Kidney (tissue), 14 donors: Measurements from ENCODE around the gene OSBPL10. TPM values are rescaled to one million over a fixed set of nuclear protein-coding genes. Genes with fewer than 3 reads are reported as not detected.

Experiments
- DNase-seq, 5 donors: peaks; one replicate each; pipeline ENCODE4 v3.0.0-alpha.2; 2013 to 2020
- FAIRE-seq: peaks from 2 replicates; lab custom pipeline; 2012; peaks lifted over from hg19 to GRCh38; lab: Jason Lieb, UNC
- H3K27ac ChIP-seq, 2 donors: one replicate each; pipeline ENCODE4 v1.7.0; 2013; ENCODE audit warnings: low read depth in 2 of 2, low read length in 2 of 2, inconsistent platforms in 1 of 2
- H3K27me3 ChIP-seq: one replicate; pipeline ENCODE4 v1.7.1; 2013; ENCODE audit warnings: low read length, inconsistent platforms; ENCODE audit not compliant: control insufficient read depth, insufficient read depth
- H3K36me3 ChIP-seq, 3 donors: one replicate each; pipeline versions ENCODE4 v1.7.0 to v1.7.1; 2013; ENCODE audit warnings: low read length in 3 of 3, control low read depth in 1 of 3, inconsistent platforms in 1 of 3; ENCODE audit not compliant: insufficient read depth in 3 of 3, control insufficient read depth in 2 of 3
- H3K4me1 ChIP-seq, 3 donors: one replicate each; pipeline versions ENCODE4 v1.7.0 to v1.7.1; 2013; ENCODE audit warnings: low read length in 3 of 3, inconsistent platforms in 1 of 3, low read depth in 1 of 3; ENCODE audit not compliant: control insufficient read depth in 2 of 3, insufficient read depth in 2 of 3
- H3K4me3 ChIP-seq, 3 donors: one replicate each; pipeline versions ENCODE4 v1.7.0 to v1.8.1; 2013; ENCODE audit warnings: low read length in 3 of 3, control low read depth in 1 of 3, inconsistent platforms in 1 of 3
- H3K9ac ChIP-seq, 3 donors: one replicate each; pipeline versions ENCODE4 v1.7.0 to v1.7.1; 2013; ENCODE audit warnings: low read length in 3 of 3, control low read depth in 1 of 3, inconsistent platforms in 1 of 3
- H3K9me3 ChIP-seq, 3 donors: one replicate each; pipeline versions ENCODE4 v1.7.0 to v1.7.1; 2013; ENCODE audit warnings: low read length in 3 of 3, control low read depth in 1 of 3, inconsistent platforms in 1 of 3; ENCODE audit not compliant: control insufficient read depth in 2 of 3, insufficient read depth in 1 of 3
- CTCF ChIP-seq: IDR thresholded peaks from 3 replicates; pipeline ENCODE4 v1.5.1; 2012; ENCODE audit warnings: mild to moderate bottlenecking, moderate library complexity, borderline replicate concordance; ENCODE audit not compliant: insufficient read depth; ENCODE audit errors: extremely low read depth
- intact Hi-C: fragments of 100-400 bp; cut with DNase I; formaldehyde crosslinking; loops from one replicate; pipeline ENCODE4 v1.11.1; 2022
- polyA plus RNA-seq: library from polyadenylated mRNA; stranded (reverse); fragments of 350-450 nt; fragmentation: Illumina TruSeq; extraction: RNeasy Lipid Tissue Mini Kit (QIAGEN cat#74804); gene quantifications from one replicate; pipeline ENCODE4 v1.2.3, GENCODE V29; 2014; ENCODE audit warnings: low read depth, low replicate concordance; ENCODE audit not compliant: insufficient read depth
- total RNA-seq: library from RNA; stranded (reverse); fragmentation: NEBNext Ultra II Directional; extraction: Animal tissue kit (Norgen Biotek cat#: 25700); gene quantifications from one replicate; pipeline ENCODE4 v1.2.1, GENCODE V29; 2021
- donor health status: control.
- donor health status: control.
- donor health status: control.
- donor health status: control.
- donor health status: control.
- donor health status: DM: yes; HTN: yes; CAD: no.
- donor health status: Normal renal cell carcinoma (clear cell type).

OSBPL10 gene
- total and polyA plus RNA-seq, 2 donors from 2014 or later = 11.8 to 89.3 TPM

- H3K27me3 ChIP-seq = no peaks in the 10 kb centered on the region
- no peaks in the 10 kb centered on the region for H3K9me3 ChIP-seq
- FAIRE-seq (no peak), DNase-seq (no peak)
- no peak overlapping the region for H3K4me3 ChIP-seq
- intact Hi-C loops = no loop called here
- H3K36me3 ChIP-seq = no peaks in the 10 kb centered on the region
- no peak overlapping the region for H3K27ac ChIP-seq
- H3K4me1 ChIP-seq = no peaks in the 10 kb centered on the region
- no peak for TF ChIP-seq CTCF
- no peak overlapping the region for H3K9ac ChIP-seq
These were observed 167.9 kb downstream of the OSBPL10 start for GRCh38 chr3:31813197-31813596.

GRCh38 chr3:31810991-31811433, 170.1 kb downstream of the OSBPL10 start:
- FAIRE-seq (no peak), DNase-seq (no peak)
- Histone ChIP-seq H3K27me3 (no peaks in the 10 kb centered on the region), H3K4me1 (no peaks in the 10 kb centered on the region), H3K36me3 (no peaks in the 10 kb centered on the region), H3K4me3 (no peak overlapping the region), H3K9ac (no peak overlapping the region), H3K9me3 (no peaks in the 10 kb centered on the region), H3K27ac (no peak overlapping the region)
- TF ChIP-seq CTCF = no peak
- intact Hi-C loops = no loop called here

- FAIRE-seq = no peak
These were observed 172.8 kb downstream of the OSBPL10 start for GRCh38 chr3:31808143-31808720.

More at GRCh38 chr3:31808143-31808720, 172.8 kb downstream of the OSBPL10 start:
- Histone ChIP-seq H3K27me3 (no peaks in the 10 kb centered on the region), H3K9ac (no peak overlapping the region), H3K36me3 (no peaks in the 10 kb centered on the region), H3K9me3 (no peaks in the 10 kb centered on the region), H3K4me1 (no peaks in the 10 kb centered on the region), H3K4me3 (no peak overlapping the region), H3K27ac (no peak overlapping the region)
- no peak for DNase-seq
- no peak for TF ChIP-seq CTCF
- intact Hi-C loops = no loop called here
